GM12878 (cell line): ENCODE results near the gene HMGXB3. TPM values are rescaled to one million over a fixed set of nuclear protein-coding genes. Genes with fewer than 3 reads are reported as not detected.

Experiments
- ATAC-seq: fragments of 200-7000 bp; cut with Tn5 transposase; 3 replicates; pipeline ENCODE4 v1.9.1; 2020; ENCODE audit warnings: mild to moderate bottlenecking, moderate library complexity
- BruUV-seq: library from RNA; stranded (reverse); fragments of 400-500 nt; replicated peaks from 2 replicates; lab custom pipeline; 2021; lab: Mats Ljungman, UMichigan
- CTCF ChIA-PET: fragments of 300-600 bp; sonication (Branson Sonifier 250); formaldehyde crosslinking; extraction: SDS; loops from one replicate; lab custom pipeline; 2021; ENCODE audit warnings: inconsistent platforms; lab: Yijun Ruan, JAX
- POLR2A ChIA-PET: fragments of 350-600 bp; formaldehyde crosslinking; extraction: SDS; loops from one replicate; lab custom pipeline; 2021; ENCODE audit warnings: inconsistent platforms; lab: Charles Lee
- RAD21 ChIA-PET: fragments of 300-600 bp; sonication (Branson Sonifier 250); formaldehyde crosslinking; loops from one replicate; lab custom pipeline; 2023; ENCODE audit warnings: antibody characterized with exemption; ENCODE audit not compliant: unreplicated experiment; lab: Charles Lee
- SMC1A ChIA-PET: fragments of 300-600 bp; sonication (Branson Sonifier 250); formaldehyde crosslinking; loops from one replicate; lab custom pipeline; 2023; ENCODE audit not compliant: unreplicated experiment, uncharacterized antibody; lab: Charles Lee
- DNase-seq: peaks from one replicate; pipeline ENCODE4 v3.0.0-alpha.2; 2011; ENCODE audit warnings: low read depth, low spot score
- FAIRE-seq: peaks from 3 replicates; lab custom pipeline; 2011; peaks lifted over from hg19 to GRCh38; lab: Jason Lieb, UNC
- H2AFZ ChIP-seq: 2 replicates; pipeline ENCODE4 v1.6.0; 2011; ENCODE audit warnings: low read depth, low read length, control low read depth; ENCODE audit not compliant: control insufficient read depth
- H3K27ac ChIP-seq: 2 replicates; pipeline ENCODE4 v1.5.1; 2011; ENCODE audit warnings: control low read depth; ENCODE audit not compliant: control insufficient read depth, insufficient read depth
- H3K27me3 ChIP-seq, 2 experiments: replicated peaks in 1 of 2; 2 replicates each; pipeline versions ENCODE4 v1.6.0 to v1.6.1; 2011; ENCODE audit warnings: low read length in 1 of 2; ENCODE audit not compliant: control insufficient read depth in 2 of 2, insufficient read depth in 2 of 2
- H3K36me3 ChIP-seq, 2 experiments: 2 replicates each; pipeline ENCODE4 v1.5.1; 2011; ENCODE audit warnings: low read length in 1 of 2; ENCODE audit not compliant: control insufficient read depth in 2 of 2, insufficient read depth in 2 of 2
- H3K4me1 ChIP-seq: 2 replicates; pipeline ENCODE4 v1.6.1; 2011; ENCODE audit warnings: mild to moderate bottlenecking, low read length, moderate library complexity, mixed read lengths; ENCODE audit not compliant: control insufficient read depth, insufficient read depth
- H3K4me2 ChIP-seq: 2 replicates; pipeline ENCODE4 v1.6.0; 2011; ENCODE audit warnings: control low read depth; ENCODE audit not compliant: control insufficient read depth, insufficient read depth
- H3K4me3 ChIP-seq: fragments of 200-600 bp; sonication (generic); 2 replicates; pipeline ENCODE4 v1.5.1; 2016
- H3K79me2 ChIP-seq: 2 replicates; pipeline ENCODE4 v1.6.0; 2011; ENCODE audit warnings: low read length; ENCODE audit not compliant: control insufficient read depth, insufficient read depth
- H3K9ac ChIP-seq: 2 replicates; pipeline ENCODE4 v1.8.0; 2011; ENCODE audit warnings: low read length, control low read depth, mixed read lengths; ENCODE audit not compliant: control insufficient read depth, insufficient read depth
- H3K9me3 ChIP-seq: replicated peaks from 3 replicates; pipeline ENCODE4 v1.5.1; 2011; ENCODE audit warnings: mild to moderate bottlenecking, low read length; ENCODE audit not compliant: control insufficient read depth, insufficient read depth
- H4K20me1 ChIP-seq: 2 replicates; pipeline ENCODE4 v1.6.0; 2011; ENCODE audit not compliant: control insufficient read depth, insufficient read depth
- DPF2 ChIP-seq: fragments of 450-650 bp; IDR thresholded peaks from 2 replicates; pipeline ENCODE4 v1.6.1; 2017; ENCODE audit warnings: mild to moderate bottlenecking
- HDGF ChIP-seq: fragments of 450-650 bp; IDR thresholded peaks from 2 replicates; pipeline ENCODE4 v1.6.1; 2016; ENCODE audit warnings: antibody characterized with exemption
- IRF4 ChIP-seq: IDR thresholded peaks from 2 replicates; pipeline ENCODE4 v1.6.1; 2011; ENCODE audit warnings: low read depth, low read length
- LARP7 ChIP-seq: fragments of 450-650 bp; IDR thresholded peaks from 2 replicates; pipeline ENCODE4 v1.6.1; 2017; ENCODE audit warnings: mild to moderate bottlenecking
- NFIC ChIP-seq: IDR thresholded peaks from 2 replicates; pipeline ENCODE4 v1.6.1; 2012; ENCODE audit warnings: low read depth, mild to moderate bottlenecking, inconsistent platforms, low read length, moderate library complexity
- PAX8 ChIP-seq: fragments of 450-650 bp; IDR thresholded peaks from 2 replicates; pipeline ENCODE4 v1.6.1; 2017; ENCODE audit warnings: mild to moderate bottlenecking, moderate library complexity
- SMAD1 ChIP-seq: fragments of 450-650 bp; IDR thresholded peaks from 2 replicates; pipeline ENCODE4 v1.6.1; 2018; ENCODE audit warnings: mild to moderate bottlenecking, low read depth; ENCODE audit not compliant: partially characterized antibody
- TBL1XR1 ChIP-seq: IDR thresholded peaks from 2 replicates; pipeline ENCODE4 v1.6.1; 2012; ENCODE audit warnings: low read depth, low read length, improper control_type of control experiment
- ZNF592 ChIP-seq: fragments of 450-650 bp; IDR thresholded peaks from 2 replicates; pipeline ENCODE4 v1.6.1; 2017; ENCODE audit warnings: mild to moderate bottlenecking, moderate library complexity
- WGBS: methylation state at CpG from one replicate; pipeline ENCODE4 v1.1.6; 2016; ENCODE audit warnings: low lambda C conversion rate; ENCODE audit not compliant: insufficient replicate concordance, insufficient coverage; ENCODE audit errors: missing lambda C conversion rate; 5-methylcytosine and 5-hydroxymethylcytosine counted together
- in situ Hi-C: fragments of 300-500 bp; cut with MboI; formaldehyde crosslinking; loops from 9 replicates; pipeline ENCODE4 v1.14.3; 2018; ENCODE audit warnings: mixed read lengths
- intact Hi-C: fragments of 100-400 bp; cut with micrococcal nuclease; formaldehyde crosslinking; loops from one replicate; pipeline ENCODE4 v1.14.2; 2022; ENCODE audit not compliant: unreplicated experiment
- polyA plus RNA-seq, 11 experiments: library from polyadenylated mRNA; depleted of rRNA in 4 of 11; unstranded in 6 of 11; stranded (reverse) in 5 of 11; fragments of >200 nt; fragmentation: Nextera tagmentation in 4 of 11; fragmentation: Illumina TruSeq in 1 of 11; extraction: Ambion mirVana in 4 of 11; extraction: Trizol in 1 of 11; gene quantifications; 1 replicate in 1 of 11; 2 replicates in 10 of 11; pipeline versions ENCODE4 v1.2.1 to v1.2.3, GENCODE V29; 2011 to 2016; ENCODE audit warnings: inconsistent platforms in 2 of 11, missing spikeins in 2 of 11, low read depth in 1 of 11
- total RNA-seq, 4 experiments: library from RNA; depleted of rRNA in 3 of 4; stranded (reverse); fragments of >200 nt in 3 of 4; fragmentation: Illumina TruSeq in 1 of 4; extraction: Trizol in 1 of 4; gene quantifications; 2 replicates each; pipeline versions ENCODE4 v1.2.1 to v1.2.3, GENCODE V29; 2013 to 2021

The HMGXB3 gene
- total and polyA plus RNA-seq, 10 of the 15 experiments (the other 5 are each of a cell fraction or from before 2014, with no cell fraction given): 1.00 to 42.2 (median 28.1) TPM

DNA sequence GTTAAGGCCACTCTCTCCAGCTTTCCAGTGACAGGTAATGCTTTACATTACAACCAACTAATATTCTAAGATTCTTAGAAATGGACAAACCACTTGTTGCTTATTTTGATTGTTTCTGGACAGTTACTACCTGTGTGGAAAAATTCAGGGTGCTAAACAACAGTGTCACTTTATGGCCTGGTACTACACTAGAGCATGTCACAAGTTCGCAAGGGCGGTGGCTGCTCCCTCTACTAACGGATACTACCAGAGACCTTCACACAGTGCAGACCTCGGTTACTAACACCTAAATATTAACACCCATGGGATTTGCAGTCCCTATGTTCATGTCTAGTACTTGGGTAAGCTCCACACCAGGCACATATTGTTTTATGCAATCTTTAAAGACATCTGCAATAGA is 13.4 kb downstream of the HMGXB3 start:
- in situ Hi-C loops (no loop called here), intact Hi-C loops (no loop called here)
- Histone ChIP-seq H3K27ac (no peak overlapping the region), H3K4me1 (no peaks in the 10 kb centered on the region), H3K9ac (no peak overlapping the region), H3K36me3 (peaks cover 23 to 49% of the 10 kb centered on the region in 2 experiments), H3K79me2 (no peaks in the 10 kb centered on the region; the same call in 1 of the 2 replicates), H3K4me3 (no peak overlapping the region), H4K20me1 (no peaks in the 10 kb centered on the region), H3K9me3 (peaks cover 8% of the 10 kb centered on the region; the same call in 2 of the 3 replicates), H3K27me3 (no peaks in the 10 kb centered on the region), H2AFZ (no peak overlapping the region), H3K4me2 (no peak overlapping the region)
- ChIA-PET POLR2A (no interaction called here), RAD21 (no interaction called here), CTCF (no interaction called here), SMC1A (no interaction called here)
- no peak for FAIRE-seq
- TF ChIP-seq SMAD1 (no peak), PAX8 (no peak), ZNF592 (no peak), DPF2 (no peak), HDGF (no peak), NFIC (no peak), IRF4 (no peak), TBL1XR1 (no peak), LARP7 (no peak)
- no peak for ATAC-seq
- no peak for DNase-seq
- 99% methylated on average over 4 of the region's 4 CpGs for WGBS
- no TSS peak for BruUV-seq
